Measurements from ENCODE around the gene CCRL2.
"Not testable (repeated sequence)": the region's sequence is repeated elsewhere in the genome, so short reads cannot be mapped to it uniquely, and the experiment has no call there.

The CCRL2 gene

DNA sequence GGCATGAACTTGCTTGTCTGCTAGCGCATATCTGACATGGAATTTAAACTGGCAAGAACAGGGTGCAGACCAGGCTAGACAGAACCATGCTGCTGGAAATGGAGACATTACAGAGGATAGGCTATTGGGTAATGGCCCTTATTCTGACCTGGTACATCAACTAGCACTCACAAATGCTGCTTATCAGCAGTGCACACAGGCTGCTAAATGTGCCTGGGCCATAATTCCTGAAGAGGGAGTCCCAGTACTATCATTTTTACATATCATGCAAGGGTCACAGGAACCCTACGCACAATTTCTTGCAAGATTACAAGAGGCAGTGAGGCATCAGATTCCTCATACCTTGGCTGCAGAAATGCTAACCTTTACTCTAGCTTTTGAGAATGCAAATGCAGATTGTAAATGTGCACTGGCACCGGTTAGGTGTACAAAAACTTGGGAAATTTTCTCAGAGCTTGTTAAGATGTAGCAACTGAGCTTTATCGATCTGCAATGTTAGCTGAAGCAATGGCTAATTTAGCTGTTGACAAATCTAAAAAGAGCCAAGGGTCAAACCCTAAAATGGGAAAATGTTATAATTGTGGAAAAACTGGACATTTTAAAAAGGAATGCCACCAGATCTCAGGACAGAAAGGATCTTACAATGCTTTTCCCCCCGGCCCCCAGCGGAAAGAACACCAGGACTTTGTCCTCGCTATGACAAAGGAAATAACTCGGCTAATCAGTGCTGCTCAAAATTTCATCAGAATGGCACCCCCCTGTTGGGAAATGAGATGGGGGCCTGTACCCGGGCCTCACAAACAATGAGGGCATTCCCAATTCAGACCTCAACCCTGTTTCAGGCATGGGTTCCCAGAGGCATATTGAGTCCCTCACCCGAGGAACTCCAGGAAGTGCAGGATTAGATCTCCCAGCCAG lies 21.1 kb downstream of the CCRL2 start:
- DNase-seq: no peak

DNA sequence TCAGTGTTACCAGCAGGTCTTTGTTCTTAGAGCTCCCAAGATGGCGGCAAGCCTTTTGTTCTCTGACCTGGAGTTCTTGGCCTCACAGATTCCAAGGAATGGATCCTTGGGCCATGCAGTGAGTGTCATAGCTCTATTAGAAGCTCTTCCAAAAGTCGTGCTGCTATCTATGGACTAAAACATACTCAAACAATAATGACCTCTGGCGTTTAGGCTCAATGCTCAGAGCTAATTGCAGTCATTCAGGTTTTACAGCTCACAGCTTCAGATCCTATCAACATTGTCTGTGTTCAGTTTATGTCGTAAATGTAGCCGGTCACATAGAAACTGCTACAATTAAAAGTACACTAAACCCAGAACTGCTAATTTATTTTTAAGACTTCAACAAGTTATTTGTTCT lies 22.2 kb downstream of the CCRL2 start:
- DNase-seq: no peak

DNA sequence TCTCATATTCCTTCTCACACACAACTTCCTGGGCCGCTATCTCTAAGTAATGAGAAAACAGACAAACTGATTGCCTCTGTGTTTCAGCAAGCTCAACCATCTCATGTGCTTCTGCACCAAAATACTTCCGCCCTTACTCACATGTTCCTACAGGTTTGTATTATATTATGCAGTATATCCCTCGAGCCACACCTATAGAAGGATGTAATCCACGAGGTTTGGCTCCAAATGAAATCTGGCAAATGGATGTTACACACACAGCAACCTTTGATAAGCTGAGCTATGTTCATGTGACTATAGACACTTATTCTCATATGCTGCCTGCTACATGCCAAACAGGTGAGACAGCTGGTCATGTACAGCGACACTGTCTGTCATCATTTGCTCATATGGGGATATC lies 22.6 kb downstream of the CCRL2 start:
- no peak for DNase-seq

DNA sequence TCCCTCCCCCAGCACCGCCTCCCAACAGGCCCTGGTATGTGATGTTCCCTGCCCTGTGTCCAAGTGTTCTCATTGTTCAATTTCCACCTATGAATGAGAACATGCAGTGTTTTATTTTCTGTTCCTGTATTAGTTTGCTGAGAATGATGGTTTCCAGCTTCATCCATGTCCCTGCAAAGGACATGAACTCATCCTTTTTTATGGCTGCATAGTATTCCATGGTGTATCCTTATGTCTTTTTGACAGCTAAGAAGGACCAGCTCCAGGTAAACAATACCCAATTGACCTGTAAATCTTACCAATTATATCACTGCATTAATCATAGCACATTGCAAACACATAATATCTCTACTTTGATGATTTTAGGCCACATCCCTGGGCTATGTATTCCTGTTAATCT lies 23.8 kb downstream of the CCRL2 start:
- not testable (repeated sequence) for DNase-seq

DNA sequence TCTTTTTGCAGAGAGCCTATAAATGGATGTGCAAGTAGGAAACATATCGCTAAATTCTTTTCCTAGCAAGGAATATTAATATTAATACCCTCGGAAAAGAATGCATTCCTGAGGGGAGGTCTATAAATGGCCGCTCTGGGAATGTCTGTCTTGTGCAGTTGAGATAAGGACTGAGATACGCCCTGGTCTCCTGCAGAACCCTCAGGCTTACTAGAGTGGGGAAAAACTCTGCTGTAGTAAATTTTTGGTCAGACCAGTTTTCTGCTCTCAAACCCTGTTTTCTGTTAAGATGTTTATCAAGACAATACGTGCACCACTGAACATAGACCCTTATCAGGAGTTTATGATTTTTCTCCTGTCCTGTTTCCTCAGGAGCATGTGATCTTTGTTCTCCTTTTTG lies 24.8 kb downstream of the CCRL2 start:
- not testable (repeated sequence) for DNase-seq

DNA sequence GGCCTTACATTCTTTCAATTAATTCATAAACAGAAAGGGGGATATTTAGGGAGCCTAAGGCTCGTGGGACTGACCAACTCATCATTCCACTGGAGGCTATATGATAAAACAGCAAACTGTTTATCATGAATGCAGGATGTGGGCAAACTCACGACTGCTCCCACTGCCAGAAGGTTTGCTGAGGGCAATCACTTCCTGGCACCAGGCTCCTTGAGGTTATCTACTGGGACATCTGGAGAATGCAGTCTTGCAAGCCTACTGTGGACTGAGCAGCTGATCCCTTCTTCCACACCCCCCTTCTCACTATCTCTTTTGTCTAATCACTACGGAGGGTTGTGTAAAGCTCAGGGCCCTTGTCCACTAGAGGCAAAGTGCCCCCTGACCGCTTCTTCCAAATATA lies 26.1 kb downstream of the CCRL2 start:
- not testable (repeated sequence) for DNase-seq

DNA sequence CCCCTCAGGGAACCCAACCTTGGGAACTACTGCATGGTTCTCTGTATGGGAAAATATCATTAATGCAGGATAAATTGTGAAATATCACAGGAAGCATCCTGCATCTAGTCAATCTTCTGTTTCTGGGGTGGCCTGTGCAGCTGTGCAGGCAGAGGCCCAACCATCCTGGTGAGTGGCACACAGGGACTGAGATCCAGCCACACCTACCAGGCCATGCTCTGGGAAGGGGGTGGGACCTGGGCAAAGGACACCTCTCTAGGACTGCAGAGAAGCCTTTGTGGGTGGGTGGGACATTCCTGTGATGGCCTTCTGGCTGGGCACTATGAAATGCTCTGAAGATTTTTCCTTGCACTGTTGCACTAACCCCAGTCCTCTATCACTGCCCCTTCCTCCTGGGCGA lies 26.8 kb downstream of the CCRL2 start:
- no peak for DNase-seq

DNA sequence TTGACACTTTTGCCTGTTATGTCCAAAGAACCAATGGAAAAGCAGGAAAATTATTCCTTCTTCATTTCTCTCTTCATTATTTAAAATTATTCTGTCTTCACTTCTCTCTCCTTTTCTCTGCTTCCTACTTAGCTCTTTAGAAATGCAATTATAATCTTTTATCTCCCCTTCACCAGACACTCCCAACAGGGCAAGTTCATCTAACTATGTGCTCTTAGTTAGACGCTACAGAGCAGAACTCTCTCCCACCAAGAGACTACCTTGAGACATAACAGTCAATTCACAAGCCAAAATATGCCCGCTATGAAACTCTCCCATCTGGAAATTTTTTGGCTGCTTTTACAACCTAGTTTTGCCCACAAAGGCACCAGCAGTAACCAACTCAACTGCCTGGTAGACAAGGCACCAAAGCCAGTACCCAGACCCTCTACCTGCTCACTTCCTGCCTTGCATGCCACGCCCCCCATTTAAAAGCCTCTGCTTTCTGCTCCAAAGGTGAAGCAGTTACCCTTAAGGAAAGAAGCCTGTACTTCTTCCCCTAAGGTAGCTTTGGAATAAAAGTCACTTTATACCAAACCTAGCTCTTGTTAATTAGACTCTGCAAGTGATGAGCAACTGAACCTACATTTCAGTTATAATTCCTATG lies 28.1 kb downstream of the CCRL2 start:
- DNase-seq: no peak

DNA sequence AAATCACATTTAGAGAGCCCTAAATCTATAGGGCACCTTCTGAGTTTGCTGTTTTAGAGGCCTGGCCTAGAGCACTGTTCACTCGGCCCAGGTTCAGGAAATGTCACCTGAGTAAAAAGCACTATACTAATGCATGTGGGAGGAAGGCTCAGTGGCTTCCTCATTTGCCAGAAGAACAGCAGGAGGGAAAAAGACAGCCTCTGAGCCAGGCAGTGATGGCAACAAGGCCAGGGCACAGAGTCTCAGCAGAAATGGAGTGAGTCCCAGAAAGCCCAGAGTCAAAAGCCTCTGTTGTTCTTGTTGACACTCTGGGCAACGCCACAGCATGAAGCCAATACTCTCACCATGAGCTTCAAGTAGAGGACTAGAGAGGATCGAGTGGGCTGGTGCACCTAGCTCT lies 31.8 kb downstream of the CCRL2 start:
- DNase-seq: peak in 14 of 58 donors; percentile 2 to 57 (median 16)

DNA sequence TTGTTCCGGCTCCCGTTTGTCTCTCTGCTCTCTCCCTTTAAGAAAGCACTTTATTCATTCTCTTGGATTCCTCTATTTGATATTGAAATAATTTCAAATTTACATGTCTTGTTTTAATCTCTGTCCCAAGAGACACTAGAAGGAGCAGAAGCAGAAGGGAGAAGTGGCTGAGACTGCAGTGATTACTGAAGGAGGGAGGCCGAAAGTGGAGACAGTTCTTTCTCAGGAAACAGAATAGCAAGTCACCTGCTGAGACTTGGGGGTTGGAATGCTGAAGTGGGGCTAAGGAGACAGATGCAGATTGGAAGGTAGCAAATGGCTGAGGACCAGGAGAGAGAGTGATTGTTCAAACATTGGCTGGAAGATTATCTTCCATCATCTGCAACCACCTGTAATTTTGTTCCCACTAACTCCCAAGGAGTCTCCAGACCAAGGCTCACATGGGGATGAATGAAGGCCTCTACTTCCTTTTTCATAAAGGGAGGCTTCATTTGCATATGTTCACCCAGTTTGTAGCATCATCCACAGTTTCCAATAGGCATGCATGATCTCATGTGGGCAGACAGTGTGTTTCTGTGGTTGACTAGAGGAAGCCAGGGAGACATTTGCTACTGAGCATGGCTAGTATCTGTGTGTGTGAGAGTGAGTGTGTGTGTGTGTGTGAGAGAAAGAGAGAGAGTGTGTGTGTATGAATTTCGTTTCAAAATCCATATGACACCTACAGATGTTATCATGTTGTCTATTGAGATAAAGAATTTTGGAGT lies 33.7 kb downstream of the CCRL2 start:
- no peak for DNase-seq

DNA sequence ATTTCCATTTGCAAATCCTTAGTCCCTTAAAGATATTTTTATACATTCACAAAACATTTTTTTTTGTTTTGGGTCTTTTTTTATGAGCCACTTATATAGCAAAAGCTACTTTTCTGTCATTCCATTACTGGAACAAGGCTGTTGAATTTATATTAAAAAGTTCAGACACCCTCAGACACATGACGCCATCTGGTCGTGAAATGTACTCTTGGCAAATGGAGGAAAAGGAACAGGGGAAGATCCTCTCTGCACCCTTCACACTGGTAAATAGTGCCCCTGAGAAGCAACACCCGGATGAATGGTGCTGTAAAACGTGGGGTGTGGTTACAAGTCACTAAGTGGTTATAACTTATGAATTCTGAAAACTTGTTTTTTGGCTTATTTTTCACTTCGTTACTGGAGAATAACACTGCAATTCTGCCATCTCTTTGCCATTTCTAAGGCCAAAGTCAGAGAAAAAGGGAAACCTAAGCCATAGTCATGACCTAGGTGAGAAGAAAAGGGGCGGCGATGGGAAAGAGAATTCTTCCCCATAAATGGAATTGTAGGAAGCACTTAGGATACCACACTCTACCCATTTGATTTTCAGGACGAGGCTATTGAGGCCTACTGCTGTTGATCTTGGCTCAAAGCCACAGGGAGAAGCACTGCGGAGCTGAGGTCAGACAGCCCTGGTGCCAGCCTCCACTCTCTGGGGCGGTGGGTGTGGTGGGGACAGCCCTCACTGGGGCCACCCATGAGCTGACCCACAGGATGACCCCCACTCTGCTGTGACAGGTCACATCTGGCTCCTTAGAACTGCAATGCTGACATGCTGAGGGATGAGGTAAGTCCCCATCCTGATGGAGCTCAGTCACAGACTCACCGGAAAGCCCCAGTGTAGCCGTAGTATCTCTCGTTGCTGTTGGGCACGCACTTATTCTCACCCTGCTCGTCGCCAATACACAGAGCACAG lies 35.8 kb downstream of the CCRL2 start:
- DNase-seq: peak in 8 of 58 donors; percentile 3 to 61 (median 15)

DNA sequence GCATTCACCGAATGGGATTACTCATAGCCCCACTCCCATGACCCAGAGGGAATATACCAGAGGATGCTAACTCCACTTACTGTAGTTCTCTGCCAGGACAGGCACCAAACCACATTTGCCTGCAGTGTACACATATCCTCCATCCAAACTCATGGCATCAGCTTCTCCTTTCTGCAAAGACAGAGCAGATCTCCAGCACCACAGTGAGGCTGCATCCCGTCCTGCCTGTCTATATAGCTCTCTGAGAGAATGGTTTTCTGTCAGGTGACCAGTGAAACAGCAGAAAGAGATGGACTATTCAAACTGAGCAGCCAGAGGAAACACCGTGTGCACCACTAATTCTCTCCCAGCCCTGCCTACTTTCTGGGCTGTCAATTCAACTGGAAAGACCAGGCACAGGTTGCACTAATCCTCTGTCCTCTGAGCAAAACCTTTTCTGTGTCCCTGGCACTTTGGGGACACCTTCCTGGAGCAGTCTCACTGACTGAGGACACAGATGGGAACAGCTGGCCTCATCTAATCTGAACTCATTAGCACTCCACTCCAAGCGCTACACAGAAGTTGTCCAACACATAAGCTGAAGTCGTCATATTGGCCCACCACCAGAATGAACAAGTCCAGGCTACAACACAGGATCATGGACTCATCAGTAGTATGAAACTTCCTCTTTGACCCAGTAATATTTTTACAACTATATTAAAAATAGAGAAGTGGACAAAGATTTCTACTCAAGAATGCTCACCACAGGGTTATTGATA lies 40.3 kb downstream of the CCRL2 start:
- DNase-seq: no peak

DNA sequence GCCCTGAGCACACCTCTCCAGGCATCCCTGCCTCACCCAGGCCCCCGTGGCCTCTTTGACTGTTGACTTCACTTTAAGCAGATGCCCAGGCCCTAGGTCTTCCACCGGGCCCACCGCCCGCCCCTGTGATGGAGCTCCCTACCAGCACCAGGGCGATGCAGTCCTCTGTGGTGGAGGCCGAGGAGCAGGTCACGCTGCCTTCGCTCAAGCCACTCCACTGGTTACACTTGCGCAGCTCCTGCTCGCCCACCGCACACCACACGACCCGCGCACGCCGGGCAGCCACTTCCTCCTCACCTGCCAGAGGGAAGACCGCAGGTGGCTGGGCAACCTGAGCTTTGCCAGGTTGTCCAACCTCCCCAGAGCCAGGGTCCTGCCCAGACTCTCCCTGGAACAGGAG lies 41.7 kb downstream of the CCRL2 start:
- DNase-seq: no peak

DNA sequence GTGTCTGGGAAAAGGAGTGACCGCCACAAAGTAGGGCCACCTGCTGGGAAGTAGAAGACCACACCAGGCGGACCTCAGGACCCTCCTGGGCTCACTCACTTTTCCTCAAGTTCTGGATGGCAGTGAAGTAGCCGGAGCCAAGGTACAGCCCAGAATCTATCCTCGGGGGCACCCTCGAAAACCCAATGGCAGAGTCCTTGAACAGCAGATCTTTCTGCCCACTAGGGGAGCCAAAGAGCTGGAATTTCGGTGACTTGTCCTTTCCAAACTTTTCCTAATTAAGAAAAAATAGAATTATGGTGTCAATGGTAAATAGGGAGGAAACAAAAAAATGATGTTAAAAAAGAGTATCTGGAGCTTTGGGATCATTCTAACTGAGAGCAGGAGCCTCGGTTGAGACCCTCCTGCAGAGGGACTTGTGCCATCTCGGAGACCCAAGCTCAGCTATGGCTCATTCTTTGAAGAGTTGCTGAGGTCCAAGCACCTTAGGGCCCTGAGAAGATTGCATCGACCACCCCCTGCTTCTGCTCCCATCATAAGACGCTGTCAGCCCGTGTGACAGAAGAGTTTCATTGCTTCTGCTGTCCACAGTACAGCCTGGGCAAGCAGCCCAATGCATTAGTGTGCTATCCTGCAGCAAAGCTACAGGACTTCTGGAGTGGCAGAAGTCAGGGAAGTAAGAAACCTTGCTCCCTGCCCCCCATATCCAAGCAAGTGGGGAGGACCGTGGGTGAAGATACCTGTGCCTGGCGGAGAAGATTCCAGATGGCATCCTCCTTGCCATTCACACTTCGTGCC lies 42.9 kb downstream of the CCRL2 start:
- DNase-seq: no peak

DNA sequence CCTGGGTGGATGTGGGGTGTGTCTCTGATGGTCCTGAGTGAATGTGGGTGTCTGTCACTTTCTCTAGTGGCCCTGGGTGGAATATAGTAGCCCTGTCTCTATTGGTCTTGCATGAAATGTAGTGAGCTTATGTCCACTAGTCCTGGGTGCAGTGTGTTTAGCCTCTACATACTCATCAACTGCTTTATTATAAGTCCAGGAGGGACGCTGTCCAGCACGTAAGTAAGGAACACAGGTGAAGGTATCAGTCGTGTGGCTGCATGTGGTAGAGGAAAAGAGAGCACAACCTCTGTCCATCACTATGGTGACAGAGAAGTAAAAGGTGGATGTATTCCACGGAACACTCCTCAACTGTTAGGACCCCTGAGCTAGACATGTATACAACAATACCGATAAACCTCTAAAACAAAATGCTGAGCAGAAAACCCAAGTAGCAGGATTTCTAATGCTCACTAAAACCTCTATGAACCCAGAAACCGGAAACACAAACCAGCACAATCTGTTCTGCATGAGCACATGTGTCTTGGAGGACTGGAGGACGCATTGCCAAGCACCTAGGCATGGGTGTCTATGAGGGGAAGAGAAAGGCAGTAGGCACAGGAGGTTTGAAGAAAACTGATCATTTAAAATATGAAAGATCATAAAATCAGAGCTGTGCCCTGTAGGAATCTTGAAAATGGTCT lies 46.6 kb downstream of the CCRL2 start:
- no peak for DNase-seq

DNA sequence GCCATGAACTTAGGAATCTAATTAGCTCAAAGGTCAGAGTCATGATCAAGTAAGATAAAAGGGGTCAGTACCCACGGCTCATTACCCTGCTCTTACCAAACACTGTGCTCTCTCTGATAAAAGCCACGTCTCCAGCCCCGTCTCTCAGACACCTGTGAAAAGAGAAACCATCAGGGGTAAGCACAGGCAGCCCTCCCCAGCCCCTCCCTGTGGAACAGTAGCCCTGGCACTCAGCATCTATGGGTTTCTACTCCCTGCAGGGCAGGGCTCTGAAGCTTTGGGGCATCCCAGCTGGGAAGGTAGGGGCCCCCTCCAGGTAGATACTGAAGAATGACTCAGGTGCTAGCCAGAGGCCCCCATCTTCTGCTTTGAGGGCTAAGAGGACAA lies 47.1 kb downstream of the CCRL2 start:
- DNase-seq: no peak

DNA sequence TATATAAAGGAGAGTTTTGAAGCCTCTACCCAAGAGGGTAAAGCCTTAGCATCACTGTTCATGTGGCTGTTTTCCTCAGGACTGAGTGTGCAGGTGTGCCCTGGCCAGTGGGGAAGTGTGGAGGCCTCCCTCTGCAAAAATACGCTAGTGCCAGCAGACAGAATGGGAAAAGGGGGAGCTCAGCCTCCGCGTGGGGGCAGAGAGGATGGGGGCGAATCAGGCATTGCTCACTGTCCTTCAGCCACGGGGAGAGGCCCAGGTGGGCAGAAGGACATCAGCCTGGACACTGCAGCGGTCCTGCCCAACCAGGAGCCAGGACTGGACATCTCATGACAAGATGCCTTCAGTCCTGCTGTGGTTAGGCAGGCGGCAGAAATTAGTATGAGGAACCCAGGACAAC lies 47.5 kb downstream of the CCRL2 start:
- no peak for DNase-seq

DNA sequence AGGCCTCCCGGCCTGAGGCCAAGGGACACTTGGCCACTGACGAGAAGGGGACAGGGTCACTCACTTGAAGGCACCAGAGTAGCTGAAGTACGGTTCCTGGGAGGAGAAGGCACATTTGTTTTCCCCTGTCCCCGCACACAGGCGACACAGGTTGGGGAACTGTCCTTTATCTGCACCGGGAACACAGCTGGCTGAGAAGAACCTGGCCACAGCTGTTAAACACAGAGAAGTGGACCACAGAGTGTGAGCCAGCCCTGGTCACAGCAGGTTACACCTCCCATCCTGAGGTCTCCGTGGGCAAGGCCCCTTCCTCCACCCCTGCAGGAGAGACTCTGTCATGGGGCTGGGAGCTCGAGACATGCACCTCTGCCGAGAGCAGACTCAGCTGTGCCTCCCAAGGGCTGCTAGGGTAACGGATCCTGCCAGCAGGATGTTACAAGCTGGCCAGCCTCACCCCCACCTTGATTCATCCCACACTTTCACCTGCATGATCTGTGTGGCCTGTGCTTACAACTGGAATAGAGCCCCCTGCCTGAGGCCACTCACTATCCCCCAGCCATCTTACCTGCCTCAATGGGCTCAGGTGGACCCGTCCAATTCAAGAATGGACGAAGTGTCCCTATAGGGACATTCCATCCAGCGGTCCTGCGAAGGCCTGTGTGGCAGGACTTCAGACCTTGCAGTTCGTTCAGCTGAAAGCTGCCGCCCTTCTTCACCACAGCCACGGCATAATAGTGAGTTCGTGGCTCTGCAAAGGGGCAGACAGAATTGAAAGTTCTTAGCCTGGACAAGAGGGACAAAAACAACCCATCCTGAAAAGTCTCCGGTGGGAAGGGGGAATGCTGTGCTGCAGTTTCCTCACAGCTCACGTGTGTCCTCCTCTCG lies 48.4 kb downstream of the CCRL2 start:
- no peak for DNase-seq
